ENCODE results near the gene ECHS1. TPM values are rescaled to one million over a fixed set of nuclear protein-coding genes. Genes with fewer than 3 reads are reported as not detected.

Gene ECHS1
- total RNA-seq, 4 donors from 2014 or later, result 96.7 to 123 (median 106) TPM

- H3K4me3 ChIP-seq, result no peak overlapping the region
- in situ Hi-C loops (cut with MboI; ENCODE audit: low sequenced_read_pairs in 4 of 4), result no loop called here
- no peak overlapping the region for H3K27ac ChIP-seq
- DNase-seq (no peak), ATAC-seq (no peak)
- H3K36me3 ChIP-seq, result peaks cover 0 to 50% of the 10 kb centered on the region in 2 donors
- intact Hi-C loops (cut with DNase I; ENCODE audit: low total_unique reads), result no loop called here
- no peak for TF ChIP-seq POLR2A (IDR thresholded peaks at IDR 0.05)
- TF ChIP-seq CTCF (IDR thresholded peaks at IDR 0.05 in 4 of 5, conservative IDR thresholded peaks at IDR 0.05 in 1 of 5), result no peak
- H3K27me3 ChIP-seq, result no peaks in the 10 kb centered on the region
- H3K9me3 ChIP-seq, result peaks cover 0 to 4% (median 0%) of the 10 kb centered on the region in 3 donors
- no peaks in the 10 kb centered on the region for H3K4me1 ChIP-seq
These were observed 39.2 kb upstream of the ECHS1 start for GRCh38 chr10:133412381-133412711.

DNA sequence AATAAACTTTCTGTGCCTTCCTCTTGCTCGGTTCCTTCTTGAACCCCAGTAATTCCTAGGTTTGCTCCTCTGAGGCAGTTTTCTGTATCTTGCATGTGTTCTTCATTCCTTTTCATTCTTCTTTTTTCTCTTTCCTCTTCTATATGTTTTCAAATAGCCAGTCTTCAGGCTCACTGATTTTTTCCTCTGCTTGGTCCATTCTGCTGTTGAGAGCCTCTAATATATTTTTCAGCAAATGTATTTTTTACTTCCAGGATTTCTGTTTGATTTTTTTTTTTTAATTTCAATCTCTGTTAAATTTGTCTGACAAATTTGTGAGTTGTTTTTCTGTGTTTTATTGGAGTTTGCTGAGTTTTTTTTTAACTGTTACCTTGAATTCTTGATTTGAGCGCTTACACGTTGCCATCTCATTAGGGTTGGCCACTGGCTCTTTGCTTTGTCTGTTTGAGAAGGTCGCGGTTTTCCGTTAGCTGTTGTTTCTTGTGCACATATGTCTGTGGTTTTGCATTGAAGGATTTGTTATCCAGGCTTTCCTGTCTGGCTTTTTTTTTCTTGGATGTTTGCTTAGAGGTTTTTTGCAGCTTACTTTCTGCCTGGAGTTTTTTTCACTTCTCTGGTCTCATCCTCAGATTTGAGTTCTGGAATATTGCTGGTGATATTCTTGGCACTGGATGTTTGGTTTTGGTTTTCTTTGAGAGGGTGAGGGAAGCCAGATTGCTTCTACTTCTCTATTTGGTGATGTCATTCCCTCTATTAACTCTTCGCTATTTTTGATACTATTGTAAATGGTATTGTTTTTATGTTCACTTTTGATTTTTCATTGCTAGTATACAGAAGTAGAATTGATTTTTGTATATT, 38.6 kb upstream of the ECHS1 start:
- intact Hi-C loops (cut with DNase I; ENCODE audit: low total_unique reads) (no loop called here), in situ Hi-C loops (cut with MboI; ENCODE audit: low sequenced_read_pairs in 4 of 4) (no loop called here)
- Histone ChIP-seq H3K4me1 (no peaks in the 10 kb centered on the region), H3K4me3 (no peak overlapping the region), H3K36me3 (peaks cover 0 to 50% of the 10 kb centered on the region in 2 donors), H3K27ac (no peak overlapping the region), H3K9me3 (peaks cover 0 to 4% (median 0%) of the 10 kb centered on the region in 3 donors), H3K27me3 (no peaks in the 10 kb centered on the region)
- DNase-seq (no peak), ATAC-seq (no peak)
- no peak for TF ChIP-seq POLR2A (IDR thresholded peaks at IDR 0.05)
- TF ChIP-seq CTCF (IDR thresholded peaks at IDR 0.05 in 4 of 5, conservative IDR thresholded peaks at IDR 0.05 in 1 of 5), result no peak

GRCh38 chr10:133405844-133406527, 32.8 kb upstream of the ECHS1 start:
- Histone ChIP-seq H3K36me3 (peaks cover 0 to 50% of the 10 kb centered on the region in 2 donors), H3K9me3 (no peaks in the 10 kb centered on the region), H3K27me3 (no peaks in the 10 kb centered on the region), H3K4me3 (no peak overlapping the region), H3K27ac (no peak overlapping the region), H3K4me1 (no peaks in the 10 kb centered on the region)
- ATAC-seq (no peak), DNase-seq (no peak)
- intact Hi-C loops (cut with DNase I; ENCODE audit: low total_unique reads) (no loop called here), in situ Hi-C loops (cut with MboI; ENCODE audit: low sequenced_read_pairs in 4 of 4) (no loop called here)
- no peak for TF ChIP-seq POLR2A (IDR thresholded peaks at IDR 0.05)
- TF ChIP-seq CTCF (IDR thresholded peaks at IDR 0.05 in 4 of 5, conservative IDR thresholded peaks at IDR 0.05 in 1 of 5), result no peak

GRCh38 chr10:133405272-133405671, 32.1 kb upstream of the ECHS1 start:
- H3K9me3 ChIP-seq, result no peaks in the 10 kb centered on the region
- in situ Hi-C loops (cut with MboI; ENCODE audit: low sequenced_read_pairs in 4 of 4), result no loop called here
- no peaks in the 10 kb centered on the region for H3K4me1 ChIP-seq
- no peak for TF ChIP-seq POLR2A (IDR thresholded peaks at IDR 0.05)
- no peak for TF ChIP-seq CTCF (IDR thresholded peaks at IDR 0.05 in 4 of 5, conservative IDR thresholded peaks at IDR 0.05 in 1 of 5)
- no peak for DNase-seq
- no peak overlapping the region for H3K27ac ChIP-seq
- intact Hi-C loops (cut with DNase I; ENCODE audit: low total_unique reads), result no loop called here
- peaks cover 0 to 50% of the 10 kb centered on the region in 2 donors for H3K36me3 ChIP-seq
- no peaks in the 10 kb centered on the region for H3K27me3 ChIP-seq
- H3K4me3 ChIP-seq, result no peak overlapping the region
- ATAC-seq, result no peak

Measured in gastrocnemius medialis (tissue), 4 donors.